CD4-positive, alpha-beta T cell treated with Interleukin-6 for 4 hours (primary cell): Measurements from ENCODE around the gene EHD3.

ENCODE experiments used
- DNase-seq: peaks from one replicate; pipeline ENCODE4 v3.0.0-alpha.2; 2020; ENCODE audit warnings: mixed read lengths

The EHD3 gene

GRCh38 chr2:31233741-31234682 is at the start of gene EHD3:
Gene EHD3, plus strand, starts transcription at chr2:31234152. Its CDS starts 470 bp downstream, at chr2:31234622.
- DNase-seq = peak; percentile 84

GRCh38 chr2:31187166-31187565 is 46.8 kb upstream of the EHD3 start:
- no peak for DNase-seq

- no peak for DNase-seq
Measured at GRCh38 chr2:31188131-31188530, 45.8 kb upstream of the EHD3 start.

GRCh38 chr2:31189141-31189540 is 44.8 kb upstream of the EHD3 start:
- no peak for DNase-seq

GRCh38 chr2:31190188-31190587 is 43.8 kb upstream of the EHD3 start:
- DNase-seq = no peak

GRCh38 chr2:31191931-31192330 is 42.0 kb upstream of the EHD3 start:
- no peak for DNase-seq

- DNase-seq = no peak
Measured at GRCh38 chr2:31192396-31192795, 41.6 kb upstream of the EHD3 start.

- no peak for DNase-seq
Measured at GRCh38 chr2:31192851-31193392, 41.0 kb upstream of the EHD3 start.

GRCh38 chr2:31193806-31194205 is 40.1 kb upstream of the EHD3 start:
- no peak for DNase-seq

GRCh38 chr2:31196622-31197021 is 37.3 kb upstream of the EHD3 start:
- no peak for DNase-seq

GRCh38 chr2:31197166-31197565 is 36.8 kb upstream of the EHD3 start:
- DNase-seq = no peak

- no peak for DNase-seq
Measured at GRCh38 chr2:31197669-31198068, 36.3 kb upstream of the EHD3 start.

GRCh38 chr2:31199206-31199605 is 34.7 kb upstream of the EHD3 start:
- no peak for DNase-seq

- DNase-seq = no peak
Measured at GRCh38 chr2:31200972-31201371, 33.0 kb upstream of the EHD3 start.

- DNase-seq = no peak
Measured at GRCh38 chr2:31202041-31202440, 31.9 kb upstream of the EHD3 start.

- no peak for DNase-seq
Measured at GRCh38 chr2:31202833-31203232, 31.1 kb upstream of the EHD3 start.

GRCh38 chr2:31203916-31204315 is 30.0 kb upstream of the EHD3 start:
- DNase-seq = no peak

- DNase-seq = no peak
Measured at GRCh38 chr2:31204783-31205182, 29.2 kb upstream of the EHD3 start.

GRCh38 chr2:31205186-31205585 is 28.8 kb upstream of the EHD3 start:
- no peak for DNase-seq

GRCh38 chr2:31205613-31206012 is 28.3 kb upstream of the EHD3 start:
- DNase-seq = no peak

GRCh38 chr2:31207790-31208189 is 26.2 kb upstream of the EHD3 start:
- no peak for DNase-seq

- no peak for DNase-seq
Measured at GRCh38 chr2:31208240-31208639, 25.7 kb upstream of the EHD3 start.

- DNase-seq = no peak
Measured at GRCh38 chr2:31212659-31213600, 21.0 kb upstream of the EHD3 start.
